A549 (cell line): Measurements from ENCODE around the gene HCFC1R1. TPM values are rescaled to one million over a fixed set of nuclear protein-coding genes. Genes with fewer than 3 reads are reported as not detected.
A peak's percentile ranks its signal among the peaks of the same experiment; 100 is the strongest.

Experiments used
- ATAC-seq, 2 experiments: fragments of 200-7000 bp in 1 of 2; fragments of >200 bp in 1 of 2; cut with Nextera tagmentation in 1 of 2; cut with Tn5 transposase in 1 of 2; 3 replicates each; pipeline versions ENCODE4 v1.8.0 to v1.9.1; 2018 to 2020; ENCODE audit warnings: mild to moderate bottlenecking in 1 of 2, moderate library complexity in 1 of 2
- CTCF ChIA-PET: fragments of 300-600 bp; sonication (Branson Sonifier 250); formaldehyde crosslinking; extraction: SDS; loops from one replicate; lab custom pipeline; 2021; ENCODE audit warnings: antibody characterized with exemption, inconsistent platforms; lab: Yijun Ruan, JAX
- POLR2A ChIA-PET: fragments of 350-600 bp; formaldehyde crosslinking; extraction: SDS; loops from one replicate; lab custom pipeline; 2021; ENCODE audit warnings: antibody characterized with exemption, inconsistent platforms; lab: Yijun Ruan, JAX
- DNase-seq, 2 experiments: peaks; one replicate each; pipeline versions ENCODE4 v3.0.0 to v3.0.0-alpha.2; 2011 to 2016; ENCODE audit warnings: low read depth in 1 of 2, low spot score in 1 of 2
- FAIRE-seq: peaks from 2 replicates; lab custom pipeline; 2011; peaks lifted over from hg19 to GRCh38; lab: Jason Lieb, UNC
- H3K27ac ChIP-seq, 2 experiments: fragments of >200 bp; sonication (Bioruptor Twin); formaldehyde crosslinking; 3 replicates each; pipeline ENCODE4 v1.5.1; 2016 to 2017
- H3K4me1 ChIP-seq: fragments of >200 bp; sonication (Bioruptor Twin); formaldehyde crosslinking; 3 replicates; pipeline ENCODE4 v1.6.1; 2016
- H3K4me2 ChIP-seq: fragments of >200 bp; sonication (Bioruptor Twin); formaldehyde crosslinking; 3 replicates; pipeline ENCODE4 v1.6.1; 2016
- H3K4me3 ChIP-seq: fragments of >200 bp; sonication (Bioruptor Twin); formaldehyde crosslinking; 3 replicates; pipeline ENCODE4 v1.5.1; 2016
- H3K9me3 ChIP-seq: fragments of >200 bp; sonication (Bioruptor Twin); formaldehyde crosslinking; 3 replicates; pipeline ENCODE4 v1.6.1; 2016
- BHLHE40 ChIP-seq: IDR thresholded peaks from 2 replicates; pipeline ENCODE4 v1.6.1; 2012; ENCODE audit warnings: low read depth, low read length, inconsistent platforms
- CBX2 ChIP-seq: fragments of 200-600 bp; sonication (generic); IDR thresholded peaks from 2 replicates; pipeline ENCODE4 v1.6.1; 2016; ENCODE audit warnings: low read depth, mild to moderate bottlenecking, borderline replicate concordance
- CHD2 ChIP-seq: fragments of 150-350 bp; IDR thresholded peaks from 2 replicates; pipeline ENCODE4 v1.6.1; 2014; ENCODE audit warnings: low read length; ENCODE audit not compliant: partially characterized antibody
- EP300 ChIP-seq, 2 experiments: fragments of >200 bp; sonication (Bioruptor Twin); formaldehyde crosslinking; IDR thresholded peaks; 2 replicates in 1 of 2; 3 replicates in 1 of 2; pipeline ENCODE4 v1.6.1; 2016 to 2017
- FOSB ChIP-seq: fragments of 250-450 bp; sonication (Bioruptor Pico); IDR thresholded peaks from 2 replicates; pipeline ENCODE4 v1.5.0; 2020; ENCODE audit warnings: mild to moderate bottlenecking, moderate library complexity
- HOXA7 ChIP-seq: fragments of 250-450 bp; sonication (Bioruptor Pico); IDR thresholded peaks from 2 replicates; pipeline ENCODE4 v1.5.0; 2020; ENCODE audit warnings: mild to moderate bottlenecking, moderate library complexity
- JUN ChIP-seq, 2 experiments: fragments of >200 bp; sonication (Bioruptor Twin); formaldehyde crosslinking; IDR thresholded peaks; 2 replicates in 1 of 2; 3 replicates in 1 of 2; pipeline ENCODE4 v1.6.1; 2016 to 2017
- KDM1A ChIP-seq: fragments of 200-600 bp; sonication (generic); IDR thresholded peaks from 2 replicates; pipeline ENCODE4 v1.6.1; 2016; ENCODE audit warnings: low read depth, mild to moderate bottlenecking
- MYC ChIP-seq: IDR thresholded peaks from 2 replicates; pipeline ENCODE4 v1.6.1; 2012; ENCODE audit warnings: mild to moderate bottlenecking, inconsistent platforms, low read length, improper control_type of control experiment, borderline replicate concordance
- NFE2L2 ChIP-seq: fragments of 150-350 bp; conservative IDR thresholded peaks from 2 replicates; pipeline ENCODE4 v1.6.1; 2014; ENCODE audit warnings: low read length
- PHF8 ChIP-seq: fragments of 200-600 bp; sonication (generic); IDR thresholded peaks from 2 replicates; pipeline ENCODE4 v1.6.1; 2016; ENCODE audit warnings: low read depth, mild to moderate bottlenecking, antibody characterized with exemption, moderate library complexity, borderline replicate concordance
- POLR2A ChIP-seq: IDR thresholded peaks from 2 replicates; pipeline ENCODE4 v1.6.1; 2012; ENCODE audit warnings: mild to moderate bottlenecking, low read length
- POLR2AphosphoS2 ChIP-seq: conservative IDR thresholded peaks from 2 replicates; pipeline ENCODE4 v1.6.1; 2012; ENCODE audit warnings: low read length, improper control_type of control experiment, inconsistent platforms
- RAD21 ChIP-seq, 2 experiments: fragments of >200 bp in 1 of 2; sonication (Bioruptor Twin) in 1 of 2; formaldehyde crosslinking in 1 of 2; IDR thresholded peaks in 1 of 2; conservative IDR thresholded peaks in 1 of 2; 2 replicates in 1 of 2; 3 replicates in 1 of 2; pipeline ENCODE4 v1.6.1; 2012 to 2018; ENCODE audit warnings: inconsistent platforms in 1 of 2
- RCOR1 ChIP-seq: fragments of 150-350 bp; IDR thresholded peaks from 2 replicates; pipeline ENCODE4 v1.6.1; 2014; ENCODE audit warnings: antibody characterized with exemption, low read length, low read depth
- RFX5 ChIP-seq: fragments of 450-650 bp; IDR thresholded peaks from 2 replicates; pipeline ENCODE4 v1.7.1; 2014; ENCODE audit warnings: antibody characterized with exemption, mild to moderate bottlenecking, moderate library complexity
- SMC3 ChIP-seq: fragments of >200 bp; sonication (Bioruptor Twin); formaldehyde crosslinking; IDR thresholded peaks from 3 replicates; pipeline ENCODE4 v1.6.1; 2018; ENCODE audit warnings: inconsistent platforms
- TFCP2L1 ChIP-seq: fragments of 250-450 bp; sonication (Bioruptor Pico); IDR thresholded peaks from 2 replicates; pipeline ENCODE4 v1.5.0; 2021; ENCODE audit warnings: mild to moderate bottlenecking
- TP53 ChIP-seq: fragments of 250-450 bp; sonication (Bioruptor Pico); IDR thresholded peaks from 2 replicates; pipeline ENCODE4 v1.5.0; 2021; ENCODE audit warnings: mild to moderate bottlenecking, moderate library complexity
- ZC3H11A ChIP-seq: fragments of 450-650 bp; IDR thresholded peaks from 2 replicates; pipeline ENCODE4 v1.6.1; 2014; ENCODE audit warnings: antibody characterized with exemption, mild to moderate bottlenecking
- ZFP36 ChIP-seq: fragments of 450-650 bp; IDR thresholded peaks from 2 replicates; pipeline ENCODE4 v1.6.1; 2014; ENCODE audit warnings: borderline replicate concordance; ENCODE audit not compliant: partially characterized antibody
- WGBS: methylation state at CpG from one replicate; pipeline ENCODE4 v1.1.6; 2017; ENCODE audit errors: missing lambda C conversion rate; 5-methylcytosine and 5-hydroxymethylcytosine counted together
- polyA plus RNA-seq, 4 experiments: library from polyadenylated mRNA; depleted of rRNA in 3 of 4; stranded (reverse); fragments of >200 nt; fragmentation: RNase III in 1 of 4; extraction: RNeasy Plus Mini Kit Qiagen cat#74134 plus additional on column Dnase treatment in 1 of 4; gene quantifications; 2 replicates in 3 of 4; 3 replicates in 1 of 4; pipeline ENCODE4 v1.2.3, GENCODE V29; 2011 to 2017
- TF ChIP-seq, protein P1 (sequence below): fragments of >200 bp; sonication (Bioruptor Twin); formaldehyde crosslinking; IDR thresholded peaks from 2 replicates; pipeline ENCODE4 v1.6.1; 2016
- TF ChIP-seq, protein P2 (sequence below): fragments of >200 bp; sonication (Bioruptor Twin); formaldehyde crosslinking; IDR thresholded peaks from 3 replicates; pipeline ENCODE4 v1.5.1; 2016
- TF ChIP-seq, protein P3 (sequence below): fragments of 250-450 bp; sonication (Bioruptor Pico); IDR thresholded peaks from 2 replicates; pipeline ENCODE4 v1.5.0; 2021; ENCODE audit warnings: mild to moderate bottlenecking, moderate library complexity, borderline replicate concordance
- TF ChIP-seq, protein P4 (sequence below): IDR thresholded peaks from 2 replicates; pipeline ENCODE4 v1.6.1; 2012

The HCFC1R1 gene
- polyA plus RNA-seq, 2 of the 4 experiments (the other 2 are of a cell fraction) = 46.4 to 179 TPM

DNA sequence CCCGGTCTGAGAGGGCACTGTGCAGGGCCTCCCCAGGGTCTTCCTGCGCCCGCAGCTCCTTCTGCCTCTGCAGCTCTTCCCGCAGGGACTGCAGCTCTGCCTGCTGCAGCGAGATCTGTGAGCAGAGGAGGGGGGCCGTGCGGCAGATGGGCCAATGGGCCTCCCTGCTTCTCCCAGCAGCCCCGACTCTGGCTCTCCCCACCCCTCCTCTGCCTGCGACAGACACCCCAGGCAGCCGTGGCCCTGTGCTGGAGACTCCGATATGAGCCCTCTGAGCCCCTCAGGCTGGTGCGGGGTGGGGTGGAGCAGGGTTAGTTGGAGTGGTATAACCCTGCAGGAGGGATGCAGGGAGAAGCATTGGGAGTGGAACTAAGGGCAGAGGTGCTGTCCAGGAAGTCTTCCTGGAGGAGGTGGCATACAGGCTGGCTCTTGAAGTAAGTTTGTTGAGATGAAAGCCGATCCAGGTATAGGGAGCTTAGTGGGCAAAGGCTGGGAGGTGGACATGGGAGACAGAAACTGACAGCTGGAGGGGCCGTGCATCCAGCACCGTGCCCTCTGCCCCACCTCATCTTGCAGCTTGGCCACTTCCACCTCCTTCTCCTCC, 5.1 kb upstream of the HCFC1R1 start:
- peak overlapping the region; percentile 76 for H3K4me2 ChIP-seq
- WGBS = 75% methylated on average over 9 of the region's 15 CpGs
- ChIA-PET POLR2A (interaction anchor here (1.2 to 2.0 kb wide), 3 partner anchors 9 to 129 kb away, joined by 4 to 13 read pairs (median 7); partner anchors contain the start of gene TNFRSF12A), CTCF (interaction anchor here (0.6 to 11.0 kb wide), 14 partner anchors 10 to 543 kb away, joined by 3 to 214 read pairs (median 6); partner anchors contain the start of genes BICDL2, CLDN6, CLDN9 and TNFRSF12A)
- no peak for FAIRE-seq
- H3K4me3 ChIP-seq = no peak overlapping the region
- peaks cover 18% of the 10 kb centered on the region for H3K4me1 ChIP-seq
- DNase-seq = no peak
- H3K9me3 ChIP-seq = no peaks in the 10 kb centered on the region
- ATAC-seq = no peak
- TF ChIP-seq RCOR1 = no peak
- no peak for TF ChIP-seq POLR2A
- peak; percentile 43; the same call in 1 of the 2 replicates for TF ChIP-seq POLR2AphosphoS2
- no peak for TF ChIP-seq EP300 (IDR thresholded peaks at IDR 0.05)
- TF ChIP-seq, protein P1, sequence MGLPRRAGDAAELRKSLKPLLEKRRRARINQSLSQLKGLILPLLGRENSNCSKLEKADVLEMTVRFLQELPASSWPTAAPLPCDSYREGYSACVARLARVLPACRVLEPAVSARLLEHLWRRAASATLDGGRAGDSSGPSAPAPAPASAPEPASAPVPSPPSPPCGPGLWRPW = no peak
- TF ChIP-seq, protein P2, sequence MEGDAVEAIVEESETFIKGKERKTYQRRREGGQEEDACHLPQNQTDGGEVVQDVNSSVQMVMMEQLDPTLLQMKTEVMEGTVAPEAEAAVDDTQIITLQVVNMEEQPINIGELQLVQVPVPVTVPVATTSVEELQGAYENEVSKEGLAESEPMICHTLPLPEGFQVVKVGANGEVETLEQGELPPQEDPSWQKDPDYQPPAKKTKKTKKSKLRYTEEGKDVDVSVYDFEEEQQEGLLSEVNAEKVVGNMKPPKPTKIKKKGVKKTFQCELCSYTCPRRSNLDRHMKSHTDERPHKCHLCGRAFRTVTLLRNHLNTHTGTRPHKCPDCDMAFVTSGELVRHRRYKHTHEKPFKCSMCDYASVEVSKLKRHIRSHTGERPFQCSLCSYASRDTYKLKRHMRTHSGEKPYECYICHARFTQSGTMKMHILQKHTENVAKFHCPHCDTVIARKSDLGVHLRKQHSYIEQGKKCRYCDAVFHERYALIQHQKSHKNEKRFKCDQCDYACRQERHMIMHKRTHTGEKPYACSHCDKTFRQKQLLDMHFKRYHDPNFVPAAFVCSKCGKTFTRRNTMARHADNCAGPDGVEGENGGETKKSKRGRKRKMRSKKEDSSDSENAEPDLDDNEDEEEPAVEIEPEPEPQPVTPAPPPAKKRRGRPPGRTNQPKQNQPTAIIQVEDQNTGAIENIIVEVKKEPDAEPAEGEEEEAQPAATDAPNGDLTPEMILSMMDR = no peak
- TF ChIP-seq, protein P3, sequence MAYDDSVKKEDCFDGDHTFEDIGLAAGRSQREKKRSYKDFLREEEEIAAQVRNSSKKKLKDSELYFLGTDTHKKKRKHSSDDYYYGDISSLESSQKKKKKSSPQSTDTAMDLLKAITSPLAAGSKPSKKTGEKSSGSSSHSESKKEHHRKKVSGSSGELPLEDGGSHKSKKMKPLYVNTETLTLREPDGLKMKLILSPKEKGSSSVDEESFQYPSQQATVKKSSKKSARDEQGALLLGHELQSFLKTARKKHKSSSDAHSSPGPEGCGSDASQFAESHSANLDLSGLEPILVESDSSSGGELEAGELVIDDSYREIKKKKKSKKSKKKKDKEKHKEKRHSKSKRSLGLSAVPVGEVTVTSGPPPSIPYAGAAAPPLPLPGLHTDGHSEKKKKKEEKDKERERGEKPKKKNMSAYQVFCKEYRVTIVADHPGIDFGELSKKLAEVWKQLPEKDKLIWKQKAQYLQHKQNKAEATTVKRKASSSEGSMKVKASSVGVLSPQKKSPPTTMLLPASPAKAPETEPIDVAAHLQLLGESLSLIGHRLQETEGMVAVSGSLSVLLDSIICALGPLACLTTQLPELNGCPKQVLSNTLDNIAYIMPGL (CRISPR knock-in tag) = 0 out of 2 replicates have a peak, but pooled peaks have one; percentile 1
- no peak for TF ChIP-seq MYC
- TF ChIP-seq ZFP36 = peak; percentile 96
- no peak for TF ChIP-seq PHF8
- TF ChIP-seq, protein P4, sequence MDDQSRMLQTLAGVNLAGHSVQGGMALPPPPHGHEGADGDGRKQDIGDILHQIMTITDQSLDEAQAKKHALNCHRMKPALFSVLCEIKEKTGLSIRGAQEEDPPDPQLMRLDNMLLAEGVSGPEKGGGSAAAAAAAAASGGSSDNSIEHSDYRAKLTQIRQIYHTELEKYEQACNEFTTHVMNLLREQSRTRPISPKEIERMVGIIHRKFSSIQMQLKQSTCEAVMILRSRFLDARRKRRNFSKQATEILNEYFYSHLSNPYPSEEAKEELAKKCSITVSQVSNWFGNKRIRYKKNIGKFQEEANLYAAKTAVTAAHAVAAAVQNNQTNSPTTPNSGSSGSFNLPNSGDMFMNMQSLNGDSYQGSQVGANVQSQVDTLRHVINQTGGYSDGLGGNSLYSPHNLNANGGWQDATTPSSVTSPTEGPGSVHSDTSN = no peak
- no peak for TF ChIP-seq FOSB (CRISPR knock-in tag)
- TF ChIP-seq BHLHE40 = no peak
- TF ChIP-seq CHD2 = no peak
- TF ChIP-seq NFE2L2 = no peak
- peak overlapping the region in 1 of 2 experiments; percentile 32; a peak in 1 of 6 replicates for H3K27ac ChIP-seq

DNA sequence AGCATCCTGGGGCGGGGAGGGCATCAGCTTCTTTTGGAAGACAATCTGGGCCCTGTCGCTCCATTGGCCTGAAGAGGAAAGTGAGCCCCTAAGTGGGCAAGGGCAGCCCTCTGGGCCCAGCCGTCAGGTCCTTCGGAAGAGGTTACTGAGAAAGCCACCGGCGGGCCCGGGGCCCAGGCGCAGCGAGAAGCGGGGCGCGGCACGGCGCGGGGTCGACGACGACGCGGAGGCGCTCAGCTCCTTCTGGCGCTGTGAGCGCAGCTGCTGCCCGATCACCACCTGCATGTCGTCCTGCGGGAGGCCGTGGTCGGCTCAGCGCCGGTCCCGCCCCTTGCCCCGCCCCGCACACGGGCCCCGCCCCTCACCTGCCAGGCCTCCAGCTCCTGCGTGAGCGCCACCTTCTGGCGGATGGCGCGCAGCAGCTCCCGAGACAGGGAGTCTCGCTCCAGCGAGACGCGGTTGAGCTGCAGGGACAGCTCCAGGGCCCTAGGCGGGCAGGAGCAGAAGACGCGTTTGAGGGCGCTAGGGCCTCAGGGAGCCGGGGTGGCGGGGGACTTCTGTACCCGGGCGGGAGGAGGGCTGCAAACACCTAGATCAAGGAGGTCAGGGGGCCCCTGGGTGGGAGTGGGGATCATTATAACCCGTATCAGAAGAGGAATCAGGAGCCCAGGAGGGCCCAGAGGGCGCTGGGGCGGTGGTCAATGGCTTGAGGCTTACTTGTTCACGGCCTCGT, 4.4 kb upstream of the HCFC1R1 start:
- peaks cover 20% of the 10 kb centered on the region for H3K4me1 ChIP-seq
- POLR2A ChIA-PET = interaction anchor here (1.2 to 2.0 kb wide), 3 partner anchors 8 to 130 kb away, joined by 4 to 13 read pairs (median 7); partner anchors contain the start of gene TNFRSF12A
- H3K9me3 ChIP-seq = no peaks in the 10 kb centered on the region
- peak overlapping the region in 1 of 2 experiments; percentile 53; a peak in 3 of 6 replicates for H3K27ac ChIP-seq
- WGBS = 20% methylated on average over 30 of the region's 58 CpGs
- CTCF ChIA-PET = interaction anchor here (0.6 to 11.0 kb wide), 18 partner anchors 9 to 543 kb away, joined by 3 to 214 read pairs (median 5); partner anchors contain the start of genes BICDL2, CLDN6, CLDN9 and TNFRSF12A
- peak overlapping the region; percentile 76 for H3K4me2 ChIP-seq
- no peak overlapping the region for H3K4me3 ChIP-seq
- peak; percentile 79 to 89 for DNase-seq
- ATAC-seq = peak; percentile 11 to 42
- no peak for FAIRE-seq
- TF ChIP-seq CBX2 (no peak), TP53 (0 out of 2 replicates have a peak, but pooled peaks have one; percentile 47), KDM1A (no peak), SMC3 (peak; percentile 77), POLR2AphosphoS2 (peak; percentile 68), JUN (IDR thresholded peaks at IDR 0.05) (peak in 1 of 2 experiments; percentile 72; a peak in 2 of 5 replicates), RFX5 (no peak), ZC3H11A (no peak), HOXA7 (peak; percentile 57; the same call in 1 of the 2 replicates), RAD21 (conservative IDR thresholded peaks at IDR 0.05 in 1 of 2, IDR thresholded peaks at IDR 0.05 in 1 of 2) (peak; percentile 45 to 64), TFCP2L1 (CRISPR knock-in tag) (peak; percentile 1; the same call in 1 of the 2 replicates)
- TF ChIP-seq, protein P2 = peak; percentile 88
- TF ChIP-seq, protein P3 (CRISPR knock-in tag) = peak; percentile 6; the same call in 1 of the 2 replicates
